NOMO-1 (cell line): ENCODE results near the gene MSMO1.
A peak's percentile ranks its signal among the peaks of the same experiment; 100 is the strongest.

Experiments
- DNase-seq, 2 experiments: peaks; one replicate each; lab custom pipeline; 2025; ENCODE audit not compliant: unreplicated experiment in 2 of 2; lab: John Stamatoyannopoulos, UW

MSMO1 gene

GRCh38 chr4:165359506-165359905 is 32.0 kb downstream of the MSMO1 start:
- peak; percentile 48 to 71 for DNase-seq

- DNase-seq = no peak
Observed at GRCh38 chr4:165360041-165360695, 32.7 kb downstream of the MSMO1 start.

GRCh38 chr4:165360985-165361670 is 33.7 kb downstream of the MSMO1 start:
- DNase-seq = no peak

GRCh38 chr4:165361810-165362209 is 34.3 kb downstream of the MSMO1 start:
- DNase-seq = no peak

GRCh38 chr4:165364452-165365080 is 37.1 kb downstream of the MSMO1 start:
- DNase-seq = no peak

- no peak for DNase-seq
Observed at GRCh38 chr4:165367040-165367439, 39.6 kb downstream of the MSMO1 start.

- no peak for DNase-seq
Observed at GRCh38 chr4:165368114-165368513, 40.6 kb downstream of the MSMO1 start.

- no peak for DNase-seq
Observed at GRCh38 chr4:165368567-165368966, 41.1 kb downstream of the MSMO1 start.

GRCh38 chr4:165369522-165369921 is 42.1 kb downstream of the MSMO1 start:
- DNase-seq = peak; percentile 29 to 61

- DNase-seq = no peak
Observed at GRCh38 chr4:165370530-165370929, 43.1 kb downstream of the MSMO1 start.

- no peak for DNase-seq
Observed at GRCh38 chr4:165375465-165375864, 48.0 kb downstream of the MSMO1 start.

- no peak for DNase-seq
Observed at GRCh38 chr4:165378398-165378744, 50.9 kb downstream of the MSMO1 start.

GRCh38 chr4:165378745-165379677 is 51.5 kb downstream of the MSMO1 start, which contains the start of gene CPE:
Gene CPE (plus strand): TSS chr4:165379008. CDS start chr4:165379222, 214 bp downstream.
- DNase-seq = peak; percentile 64 to 81

- DNase-seq = no peak
Observed at GRCh38 chr4:165379678-165380064, 52.2 kb downstream of the MSMO1 start.

- no peak for DNase-seq
Observed at GRCh38 chr4:165380805-165381204, 53.3 kb downstream of the MSMO1 start.

GRCh38 chr4:165381821-165382373 is 54.4 kb downstream of the MSMO1 start:
- DNase-seq = no peak

- DNase-seq = no peak
Observed at GRCh38 chr4:165382640-165383039, 55.2 kb downstream of the MSMO1 start.

GRCh38 chr4:165383591-165384073 is 56.2 kb downstream of the MSMO1 start:
- no peak for DNase-seq

- DNase-seq = no peak
Observed at GRCh38 chr4:165384186-165384585, 56.7 kb downstream of the MSMO1 start.

GRCh38 chr4:165384598-165384997 is 57.1 kb downstream of the MSMO1 start:
- DNase-seq = no peak
